SW 1271 (cell line): Measurements from ENCODE around the gene GPER1.

Source experiments
- DNase-seq, 2 experiments: peaks; one replicate each; lab custom pipeline; 2025; lab: John Stamatoyannopoulos, UW

The GPER1 gene

GRCh38 chr7:1054438-1054837, 33.5 kb upstream of the GPER1 start:
- no peak for DNase-seq

GRCh38 chr7:1054861-1055450, 33.0 kb upstream of the GPER1 start:
- no peak for DNase-seq

DNA sequence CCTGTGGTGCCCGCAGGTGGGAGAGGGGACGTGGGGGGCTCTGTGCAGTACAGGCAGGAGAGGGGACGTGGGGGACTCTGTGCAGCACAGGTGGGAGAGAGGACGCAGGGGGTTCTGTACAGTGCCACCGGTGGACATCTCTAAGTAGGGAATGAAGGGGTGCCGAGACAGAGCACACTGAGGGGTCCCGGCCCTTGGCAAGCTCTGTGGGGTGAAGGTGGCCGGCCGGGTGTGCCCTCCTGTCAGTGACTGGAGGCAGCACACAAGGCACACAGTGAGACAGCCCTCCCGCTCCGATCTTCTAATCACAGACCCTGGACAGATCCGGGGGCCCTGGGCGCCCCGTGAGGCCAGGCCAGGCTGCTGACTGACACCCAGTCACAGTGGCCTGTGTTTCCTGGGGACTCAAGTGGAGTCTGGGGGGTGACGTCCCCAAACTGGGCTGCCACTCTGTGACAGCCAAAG, 32.4 kb upstream of the GPER1 start:
- no peak for DNase-seq

GRCh38 chr7:1055956-1056784, 31.7 kb upstream of the GPER1 start:
- DNase-seq = no peak

GRCh38 chr7:1056785-1057410, 31.0 kb upstream of the GPER1 start:
- no peak for DNase-seq

DNA sequence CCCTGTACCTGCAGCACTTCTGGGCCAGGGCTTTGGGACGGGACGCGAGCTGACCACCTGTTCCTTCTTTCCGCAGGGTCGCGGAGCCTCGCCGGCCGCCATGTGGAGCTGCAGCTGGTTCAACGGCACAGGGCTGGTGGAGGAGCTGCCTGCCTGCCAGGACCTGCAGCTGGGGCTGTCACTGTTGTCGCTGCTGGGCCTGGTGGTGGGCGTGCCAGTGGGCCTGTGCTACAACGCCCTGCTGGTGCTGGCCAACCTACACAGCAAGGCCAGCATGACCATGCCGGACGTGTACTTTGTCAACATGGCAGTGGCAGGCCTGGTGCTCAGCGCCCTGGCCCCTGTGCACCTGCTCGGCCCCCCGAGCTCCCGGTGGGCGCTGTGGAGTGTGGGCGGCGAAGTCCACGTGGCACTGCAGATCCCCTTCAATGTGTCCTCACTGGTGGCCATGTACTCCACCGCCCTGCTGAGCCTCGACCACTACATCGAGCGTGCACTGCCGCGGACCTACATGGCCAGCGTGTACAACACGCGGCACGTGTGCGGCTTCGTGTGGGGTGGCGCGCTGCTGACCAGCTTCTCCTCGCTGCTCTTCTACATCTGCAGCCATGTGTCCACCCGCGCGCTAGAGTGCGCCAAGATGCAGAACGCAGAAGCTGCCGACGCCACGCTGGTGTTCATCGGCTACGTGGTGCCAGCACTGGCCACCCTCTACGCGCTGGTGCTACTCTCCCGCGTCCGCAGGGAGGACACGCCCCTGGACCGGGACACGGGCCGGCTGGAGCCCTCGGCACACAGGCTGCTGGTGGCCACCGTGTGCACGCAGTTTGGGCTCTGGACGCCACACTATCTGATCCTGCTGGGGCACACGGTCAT, 30.3 kb upstream of the GPER1 start:
- no peak for DNase-seq

DNA sequence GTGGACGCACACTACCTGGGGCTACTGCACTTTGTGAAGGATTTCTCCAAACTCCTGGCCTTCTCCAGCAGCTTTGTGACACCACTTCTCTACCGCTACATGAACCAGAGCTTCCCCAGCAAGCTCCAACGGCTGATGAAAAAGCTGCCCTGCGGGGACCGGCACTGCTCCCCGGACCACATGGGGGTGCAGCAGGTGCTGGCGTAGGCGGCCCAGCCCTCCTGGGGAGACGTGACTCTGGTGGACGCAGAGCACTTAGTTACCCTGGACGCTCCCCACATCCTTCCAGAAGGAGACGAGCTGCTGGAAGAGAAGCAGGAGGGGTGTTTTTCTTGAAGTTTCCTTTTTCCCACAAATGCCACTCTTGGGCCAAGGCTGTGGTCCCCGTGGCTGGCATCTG, 29.6 kb upstream of the GPER1 start:
- DNase-seq = no peak

GRCh38 chr7:1058821-1059199, 29.1 kb upstream of the GPER1 start:
- no peak for DNase-seq

GRCh38 chr7:1059200-1060091, 28.5 kb upstream of the GPER1 start:
- DNase-seq = peak in 1 of 2 experiments; percentile 17

- DNase-seq = no peak
Measured at GRCh38 chr7:1060315-1061072, 27.4 kb upstream of the GPER1 start.

GRCh38 chr7:1061180-1061579, 26.7 kb upstream of the GPER1 start:
- DNase-seq = no peak

DNA sequence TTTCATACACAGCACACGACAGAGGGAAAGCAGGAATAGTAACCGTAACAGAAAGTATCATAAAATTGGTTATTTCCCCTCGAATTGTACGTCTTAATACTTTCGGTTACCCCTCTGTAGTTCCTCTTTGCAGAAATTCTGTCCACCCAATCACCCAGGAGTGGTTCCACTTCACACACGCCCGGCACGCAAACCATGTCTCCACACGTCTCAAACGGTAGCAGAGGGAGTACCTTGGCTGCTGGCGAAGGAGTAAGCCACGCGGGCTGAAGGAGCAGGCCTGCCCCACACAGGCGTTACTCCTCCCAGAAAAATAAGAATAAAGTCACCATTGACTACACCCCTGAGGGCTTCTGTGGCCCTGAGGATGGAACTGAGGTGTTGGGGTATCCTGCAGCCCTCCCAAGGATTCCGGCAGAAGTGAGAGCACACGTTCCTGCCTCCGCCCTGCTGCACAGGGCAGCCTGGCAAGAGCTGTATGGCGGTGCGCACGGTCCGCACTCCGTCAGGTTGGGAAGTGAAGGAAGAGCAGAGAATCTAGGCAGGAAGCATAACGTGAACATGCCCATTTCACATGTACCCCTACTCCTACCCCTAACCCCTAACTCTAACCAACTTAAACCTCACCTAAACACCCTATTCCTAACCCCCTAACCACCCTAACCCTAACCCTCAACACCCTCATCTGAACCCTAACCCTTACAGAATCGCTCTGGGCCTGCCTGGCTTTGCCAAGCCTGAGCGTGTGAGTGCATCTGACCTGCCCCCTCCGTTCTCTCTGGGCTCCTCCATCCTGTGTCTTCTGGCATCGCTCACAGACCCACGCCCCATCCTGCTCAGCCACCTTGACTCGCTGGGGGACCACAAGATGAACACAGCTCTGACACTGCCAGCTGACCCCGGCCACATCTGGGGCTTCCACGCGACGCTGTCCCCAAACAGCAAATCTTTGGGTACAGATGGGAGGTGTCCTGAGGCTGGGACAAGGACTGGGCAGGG, 25.3 kb upstream of the GPER1 start:
- DNase-seq = no peak

- no peak for DNase-seq
Measured at GRCh38 chr7:1063361-1063760, 24.6 kb upstream of the GPER1 start.

DNA sequence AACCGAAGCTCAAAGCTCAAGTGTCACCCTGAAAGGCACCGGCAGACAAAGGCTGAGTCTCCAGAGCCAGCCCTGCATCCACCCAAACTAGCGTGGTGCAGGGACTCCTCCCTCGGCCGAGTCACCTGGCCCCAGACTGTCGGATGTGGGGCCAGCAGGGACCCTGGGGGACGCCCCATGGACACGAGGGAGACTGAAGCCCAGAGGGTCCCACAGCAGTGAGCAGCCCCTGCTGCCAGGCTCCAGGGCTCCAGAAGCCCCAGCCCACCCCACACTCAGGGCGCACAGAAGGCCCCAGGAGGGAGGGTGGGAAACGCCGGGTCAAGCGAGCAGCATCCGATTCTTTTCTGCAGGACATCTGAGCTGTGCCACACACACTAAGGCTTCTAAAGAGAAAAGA, 23.3 kb upstream of the GPER1 start:
- DNase-seq = no peak

DNA sequence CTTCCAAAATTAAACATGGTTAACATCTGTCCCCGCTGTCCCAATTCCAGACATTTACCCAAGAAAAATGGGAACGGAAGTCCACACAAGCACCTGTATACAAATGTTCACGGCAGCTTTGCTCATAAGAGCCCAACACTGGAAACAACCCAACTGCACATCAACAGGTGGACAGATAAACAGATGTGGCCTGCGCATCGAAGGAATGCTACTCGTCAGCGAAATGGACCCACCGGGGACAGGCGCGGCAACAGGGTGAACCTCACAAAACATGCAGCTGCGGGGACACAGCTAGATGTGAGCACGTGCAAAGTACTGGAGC, 22.7 kb upstream of the GPER1 start:
- no peak for DNase-seq

DNA sequence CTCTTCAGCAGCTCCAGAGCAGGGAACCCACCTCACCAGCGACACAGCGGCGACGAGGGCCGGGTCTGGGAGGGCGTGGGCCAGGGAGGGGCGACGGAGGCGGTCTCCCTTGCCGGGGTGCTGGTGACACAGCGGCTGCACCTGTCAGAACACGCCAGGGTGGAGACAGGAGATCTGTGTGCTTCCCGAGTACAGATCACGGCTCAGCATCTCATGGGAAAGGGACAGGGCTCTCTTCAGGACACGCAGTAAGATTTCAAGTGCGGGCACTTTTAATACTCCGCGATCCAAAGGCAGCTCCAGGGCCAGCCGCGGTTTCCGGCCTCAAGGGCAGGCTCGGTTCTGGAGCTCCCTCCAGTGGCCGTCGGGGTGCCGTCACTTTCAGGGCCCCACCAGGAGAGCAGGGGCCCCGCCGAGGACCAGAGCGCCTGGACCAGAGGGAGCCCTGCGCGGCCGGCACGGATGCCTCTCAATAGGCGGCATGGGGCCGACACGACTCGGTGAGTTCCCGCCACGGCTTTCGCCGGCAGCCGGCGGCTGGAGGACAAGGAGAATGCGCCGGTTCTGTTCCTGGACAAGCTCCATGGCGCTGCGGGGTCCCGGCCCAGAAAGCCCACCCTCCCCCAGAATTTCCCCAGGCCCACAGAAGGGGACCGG, 22.2 kb upstream of the GPER1 start:
- peak; percentile 51 to 66 for DNase-seq

DNA sequence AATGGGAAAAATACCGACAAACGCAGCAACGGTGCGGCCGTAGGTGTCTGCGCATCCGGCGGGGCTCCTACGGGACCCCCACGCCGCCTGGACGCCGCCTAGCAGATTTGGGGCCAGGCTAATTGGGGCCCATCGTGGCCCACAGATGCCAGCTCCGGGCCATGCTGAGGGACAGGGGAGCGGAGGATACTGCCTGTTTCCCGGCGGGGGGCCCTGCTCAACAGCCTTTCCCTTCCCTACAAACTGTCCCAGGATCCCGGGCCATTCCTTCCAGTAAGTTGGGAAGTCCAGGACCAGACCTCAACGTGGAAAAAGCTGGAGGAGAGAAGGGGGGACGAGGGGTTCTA, 21.7 kb upstream of the GPER1 start:
- DNase-seq = no peak

GRCh38 chr7:1068013-1068412, 19.9 kb upstream of the GPER1 start:
- DNase-seq = no peak

- no peak for DNase-seq
Measured at GRCh38 chr7:1068619-1069018, 19.3 kb upstream of the GPER1 start.
